Measurements from ENCODE around the gene MACROD2.

The MACROD2 gene

DNA sequence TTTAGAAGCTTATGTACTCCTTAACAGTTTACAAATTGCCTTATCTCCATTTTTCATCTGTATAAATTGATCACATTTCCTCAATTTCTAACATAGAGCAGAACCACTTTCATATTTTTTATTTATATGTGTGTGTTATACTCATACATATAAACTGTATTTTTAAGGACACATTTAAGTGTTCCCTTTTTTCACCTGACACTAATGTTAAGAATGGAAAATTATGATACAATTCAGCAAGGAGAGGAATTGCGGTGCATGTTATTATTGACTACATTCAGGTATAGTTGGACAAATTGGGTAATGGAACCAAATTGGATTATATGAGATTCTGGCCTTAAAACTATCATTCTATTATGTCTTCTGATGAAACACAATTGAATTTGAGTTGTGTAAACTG, 821.2 kb downstream of the MACROD2 start (continued):
- TF ChIP-seq ZFP37 (tag by site-specific recombination; IDR thresholded peaks at IDR 0.05) (no peak), RBAK (tag by site-specific recombination; IDR thresholded peaks at IDR 0.05) (no peak), ZNF621 (tag by site-specific recombination; IDR thresholded peaks at IDR 0.05) (no peak), ZNF223 (tag by site-specific recombination; IDR thresholded peaks at IDR 0.05) (no peak)
- TF ChIP-seq, protein P1, sequence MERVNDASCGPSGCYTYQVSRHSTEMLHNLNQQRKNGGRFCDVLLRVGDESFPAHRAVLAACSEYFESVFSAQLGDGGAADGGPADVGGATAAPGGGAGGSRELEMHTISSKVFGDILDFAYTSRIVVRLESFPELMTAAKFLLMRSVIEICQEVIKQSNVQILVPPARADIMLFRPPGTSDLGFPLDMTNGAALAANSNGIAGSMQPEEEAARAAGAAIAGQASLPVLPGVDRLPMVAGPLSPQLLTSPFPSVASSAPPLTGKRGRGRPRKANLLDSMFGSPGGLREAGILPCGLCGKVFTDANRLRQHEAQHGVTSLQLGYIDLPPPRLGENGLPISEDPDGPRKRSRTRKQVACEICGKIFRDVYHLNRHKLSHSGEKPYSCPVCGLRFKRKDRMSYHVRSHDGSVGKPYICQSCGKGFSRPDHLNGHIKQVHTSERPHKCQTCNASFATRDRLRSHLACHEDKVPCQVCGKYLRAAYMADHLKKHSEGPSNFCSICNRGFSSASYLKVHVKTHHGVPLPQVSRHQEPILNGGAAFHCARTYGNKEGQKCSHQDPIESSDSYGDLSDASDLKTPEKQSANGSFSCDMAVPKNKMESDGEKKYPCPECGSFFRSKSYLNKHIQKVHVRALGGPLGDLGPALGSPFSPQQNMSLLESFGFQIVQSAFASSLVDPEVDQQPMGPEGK (tag by site-specific recombination; IDR thresholded peaks at IDR 0.05): no peak

DNA sequence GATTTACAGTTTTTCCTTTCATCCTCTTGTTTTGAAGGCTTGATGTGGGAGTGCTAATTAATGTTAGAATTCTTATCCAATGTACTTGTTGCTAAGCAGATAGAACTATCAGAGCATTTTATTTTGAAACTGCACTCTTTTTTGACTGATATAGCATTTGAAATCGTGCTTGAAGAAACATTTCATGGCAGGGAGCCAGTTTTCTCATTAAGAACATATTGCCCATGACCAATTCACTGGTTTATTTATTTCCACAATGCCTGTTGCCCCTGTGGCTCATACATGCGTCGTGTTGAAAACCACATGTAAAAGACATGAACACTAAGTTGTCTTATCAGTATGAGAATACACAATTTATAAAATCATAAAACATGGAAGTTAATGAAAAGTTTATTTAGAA, 821.8 kb downstream of the MACROD2 start:
- POLR2A ChIA-PET: no interaction called here
- no peak overlapping the region for H3K27ac ChIP-seq (ENCODE audit: extremely low read depth, low read depth, low read length)
- CTCF ChIA-PET: interaction anchor here (0.6 to 0.7 kb wide), 2 partner anchors 48 to 56 kb away, joined by 3 to 4 read pairs; no protein-coding TSS in a partner anchor
- TF ChIP-seq, protein P2, sequence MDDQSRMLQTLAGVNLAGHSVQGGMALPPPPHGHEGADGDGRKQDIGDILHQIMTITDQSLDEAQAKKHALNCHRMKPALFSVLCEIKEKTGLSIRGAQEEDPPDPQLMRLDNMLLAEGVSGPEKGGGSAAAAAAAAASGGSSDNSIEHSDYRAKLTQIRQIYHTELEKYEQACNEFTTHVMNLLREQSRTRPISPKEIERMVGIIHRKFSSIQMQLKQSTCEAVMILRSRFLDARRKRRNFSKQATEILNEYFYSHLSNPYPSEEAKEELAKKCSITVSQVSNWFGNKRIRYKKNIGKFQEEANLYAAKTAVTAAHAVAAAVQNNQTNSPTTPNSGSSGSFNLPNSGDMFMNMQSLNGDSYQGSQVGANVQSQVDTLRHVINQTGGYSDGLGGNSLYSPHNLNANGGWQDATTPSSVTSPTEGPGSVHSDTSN (CRISPR knock-in tag; IDR thresholded peaks at IDR 0.05): no peak
- TF ChIP-seq GLIS2 (tag by site-specific recombination; IDR thresholded peaks at IDR 0.05) (no peak), KLF9 (tag by site-specific recombination; IDR thresholded peaks at IDR 0.05; ENCODE audit: low read depth) (no peak), KLF10 (tag by site-specific recombination; IDR thresholded peaks at IDR 0.05) (no peak), ZNF10 (tag by site-specific recombination; IDR thresholded peaks at IDR 0.05) (no peak), ZNF76 (tag by site-specific recombination; IDR thresholded peaks at IDR 0.05; ENCODE audit: borderline replicate concordance, low read depth) (no peak), ZBTB17 (tag by site-specific recombination; IDR thresholded peaks at IDR 0.05) (no peak), ZNF114 (tag by site-specific recombination; IDR thresholded peaks at IDR 0.05) (no peak), ZNF707 (tag by site-specific recombination; IDR thresholded peaks at IDR 0.05) (no peak), GLI4 (tag by site-specific recombination; IDR thresholded peaks at IDR 0.05) (no peak)
- TF ChIP-seq, protein P3, sequence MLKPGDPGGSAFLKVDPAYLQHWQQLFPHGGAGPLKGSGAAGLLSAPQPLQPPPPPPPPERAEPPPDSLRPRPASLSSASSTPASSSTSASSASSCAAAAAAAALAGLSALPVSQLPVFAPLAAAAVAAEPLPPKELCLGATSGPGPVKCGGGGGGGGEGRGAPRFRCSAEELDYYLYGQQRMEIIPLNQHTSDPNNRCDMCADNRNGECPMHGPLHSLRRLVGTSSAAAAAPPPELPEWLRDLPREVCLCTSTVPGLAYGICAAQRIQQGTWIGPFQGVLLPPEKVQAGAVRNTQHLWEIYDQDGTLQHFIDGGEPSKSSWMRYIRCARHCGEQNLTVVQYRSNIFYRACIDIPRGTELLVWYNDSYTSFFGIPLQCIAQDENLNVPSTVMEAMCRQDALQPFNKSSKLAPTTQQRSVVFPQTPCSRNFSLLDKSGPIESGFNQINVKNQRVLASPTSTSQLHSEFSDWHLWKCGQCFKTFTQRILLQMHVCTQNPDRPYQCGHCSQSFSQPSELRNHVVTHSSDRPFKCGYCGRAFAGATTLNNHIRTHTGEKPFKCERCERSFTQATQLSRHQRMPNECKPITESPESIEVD (tag by site-specific recombination; IDR thresholded peaks at IDR 0.05): no peak
- TF ChIP-seq, protein P4, sequence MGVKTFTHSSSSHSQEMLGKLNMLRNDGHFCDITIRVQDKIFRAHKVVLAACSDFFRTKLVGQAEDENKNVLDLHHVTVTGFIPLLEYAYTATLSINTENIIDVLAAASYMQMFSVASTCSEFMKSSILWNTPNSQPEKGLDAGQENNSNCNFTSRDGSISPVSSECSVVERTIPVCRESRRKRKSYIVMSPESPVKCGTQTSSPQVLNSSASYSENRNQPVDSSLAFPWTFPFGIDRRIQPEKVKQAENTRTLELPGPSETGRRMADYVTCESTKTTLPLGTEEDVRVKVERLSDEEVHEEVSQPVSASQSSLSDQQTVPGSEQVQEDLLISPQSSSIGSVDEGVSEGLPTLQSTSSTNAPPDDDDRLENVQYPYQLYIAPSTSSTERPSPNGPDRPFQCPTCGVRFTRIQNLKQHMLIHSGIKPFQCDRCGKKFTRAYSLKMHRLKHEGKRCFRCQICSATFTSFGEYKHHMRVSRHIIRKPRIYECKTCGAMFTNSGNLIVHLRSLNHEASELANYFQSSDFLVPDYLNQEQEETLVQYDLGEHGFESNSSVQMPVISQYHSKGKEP (tag by site-specific recombination; IDR thresholded peaks at IDR 0.05): no peak
- TF ChIP-seq, protein P5, sequence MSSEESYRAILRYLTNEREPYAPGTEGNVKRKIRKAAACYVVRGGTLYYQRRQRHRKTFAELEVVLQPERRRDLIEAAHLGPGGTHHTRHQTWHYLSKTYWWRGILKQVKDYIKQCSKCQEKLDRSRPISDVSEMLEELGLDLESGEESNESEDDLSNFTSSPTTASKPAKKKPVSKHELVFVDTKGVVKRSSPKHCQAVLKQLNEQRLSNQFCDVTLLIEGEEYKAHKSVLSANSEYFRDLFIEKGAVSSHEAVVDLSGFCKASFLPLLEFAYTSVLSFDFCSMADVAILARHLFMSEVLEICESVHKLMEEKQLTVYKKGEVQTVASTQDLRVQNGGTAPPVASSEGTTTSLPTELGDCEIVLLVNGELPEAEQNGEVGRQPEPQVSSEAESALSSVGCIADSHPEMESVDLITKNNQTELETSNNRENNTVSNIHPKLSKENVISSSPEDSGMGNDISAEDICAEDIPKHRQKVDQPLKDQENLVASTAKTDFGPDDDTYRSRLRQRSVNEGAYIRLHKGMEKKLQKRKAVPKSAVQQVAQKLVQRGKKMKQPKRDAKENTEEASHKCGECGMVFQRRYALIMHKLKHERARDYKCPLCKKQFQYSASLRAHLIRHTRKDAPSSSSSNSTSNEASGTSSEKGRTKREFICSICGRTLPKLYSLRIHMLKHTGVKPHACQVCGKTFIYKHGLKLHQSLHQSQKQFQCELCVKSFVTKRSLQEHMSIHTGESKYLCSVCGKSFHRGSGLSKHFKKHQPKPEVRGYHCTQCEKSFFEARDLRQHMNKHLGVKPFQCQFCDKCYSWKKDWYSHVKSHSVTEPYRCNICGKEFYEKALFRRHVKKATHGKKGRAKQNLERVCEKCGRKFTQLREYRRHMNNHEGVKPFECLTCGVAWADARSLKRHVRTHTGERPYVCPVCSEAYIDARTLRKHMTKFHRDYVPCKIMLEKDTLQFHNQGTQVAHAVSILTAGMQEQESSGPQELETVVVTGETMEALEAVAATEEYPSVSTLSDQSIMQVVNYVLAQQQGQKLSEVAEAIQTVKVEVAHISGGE (tag by site-specific recombination; conservative IDR thresholded peaks at IDR 0.05; ENCODE audit: low read depth): no peak
- TF ChIP-seq, protein P6, sequence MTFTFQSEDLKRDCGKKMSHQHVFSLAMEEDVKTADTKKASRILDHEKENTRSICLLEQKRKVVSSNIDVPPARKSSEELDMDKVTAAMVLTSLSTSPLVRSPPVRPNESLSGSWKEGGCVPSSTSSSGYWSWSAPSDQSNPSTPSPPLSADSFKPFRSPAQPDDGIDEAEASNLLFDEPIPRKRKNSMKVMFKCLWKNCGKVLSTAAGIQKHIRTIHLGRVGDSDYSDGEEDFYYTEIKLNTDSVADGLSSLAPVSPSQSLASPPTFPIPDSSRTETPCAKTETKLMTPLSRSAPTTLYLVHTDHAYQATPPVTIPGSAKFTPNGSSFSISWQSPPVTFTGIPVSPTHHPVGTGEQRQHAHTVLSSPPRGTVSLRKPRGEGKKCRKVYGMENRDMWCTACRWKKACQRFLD (tag by site-specific recombination; IDR thresholded peaks at IDR 0.05): no peak
- TF ChIP-seq, protein P7, sequence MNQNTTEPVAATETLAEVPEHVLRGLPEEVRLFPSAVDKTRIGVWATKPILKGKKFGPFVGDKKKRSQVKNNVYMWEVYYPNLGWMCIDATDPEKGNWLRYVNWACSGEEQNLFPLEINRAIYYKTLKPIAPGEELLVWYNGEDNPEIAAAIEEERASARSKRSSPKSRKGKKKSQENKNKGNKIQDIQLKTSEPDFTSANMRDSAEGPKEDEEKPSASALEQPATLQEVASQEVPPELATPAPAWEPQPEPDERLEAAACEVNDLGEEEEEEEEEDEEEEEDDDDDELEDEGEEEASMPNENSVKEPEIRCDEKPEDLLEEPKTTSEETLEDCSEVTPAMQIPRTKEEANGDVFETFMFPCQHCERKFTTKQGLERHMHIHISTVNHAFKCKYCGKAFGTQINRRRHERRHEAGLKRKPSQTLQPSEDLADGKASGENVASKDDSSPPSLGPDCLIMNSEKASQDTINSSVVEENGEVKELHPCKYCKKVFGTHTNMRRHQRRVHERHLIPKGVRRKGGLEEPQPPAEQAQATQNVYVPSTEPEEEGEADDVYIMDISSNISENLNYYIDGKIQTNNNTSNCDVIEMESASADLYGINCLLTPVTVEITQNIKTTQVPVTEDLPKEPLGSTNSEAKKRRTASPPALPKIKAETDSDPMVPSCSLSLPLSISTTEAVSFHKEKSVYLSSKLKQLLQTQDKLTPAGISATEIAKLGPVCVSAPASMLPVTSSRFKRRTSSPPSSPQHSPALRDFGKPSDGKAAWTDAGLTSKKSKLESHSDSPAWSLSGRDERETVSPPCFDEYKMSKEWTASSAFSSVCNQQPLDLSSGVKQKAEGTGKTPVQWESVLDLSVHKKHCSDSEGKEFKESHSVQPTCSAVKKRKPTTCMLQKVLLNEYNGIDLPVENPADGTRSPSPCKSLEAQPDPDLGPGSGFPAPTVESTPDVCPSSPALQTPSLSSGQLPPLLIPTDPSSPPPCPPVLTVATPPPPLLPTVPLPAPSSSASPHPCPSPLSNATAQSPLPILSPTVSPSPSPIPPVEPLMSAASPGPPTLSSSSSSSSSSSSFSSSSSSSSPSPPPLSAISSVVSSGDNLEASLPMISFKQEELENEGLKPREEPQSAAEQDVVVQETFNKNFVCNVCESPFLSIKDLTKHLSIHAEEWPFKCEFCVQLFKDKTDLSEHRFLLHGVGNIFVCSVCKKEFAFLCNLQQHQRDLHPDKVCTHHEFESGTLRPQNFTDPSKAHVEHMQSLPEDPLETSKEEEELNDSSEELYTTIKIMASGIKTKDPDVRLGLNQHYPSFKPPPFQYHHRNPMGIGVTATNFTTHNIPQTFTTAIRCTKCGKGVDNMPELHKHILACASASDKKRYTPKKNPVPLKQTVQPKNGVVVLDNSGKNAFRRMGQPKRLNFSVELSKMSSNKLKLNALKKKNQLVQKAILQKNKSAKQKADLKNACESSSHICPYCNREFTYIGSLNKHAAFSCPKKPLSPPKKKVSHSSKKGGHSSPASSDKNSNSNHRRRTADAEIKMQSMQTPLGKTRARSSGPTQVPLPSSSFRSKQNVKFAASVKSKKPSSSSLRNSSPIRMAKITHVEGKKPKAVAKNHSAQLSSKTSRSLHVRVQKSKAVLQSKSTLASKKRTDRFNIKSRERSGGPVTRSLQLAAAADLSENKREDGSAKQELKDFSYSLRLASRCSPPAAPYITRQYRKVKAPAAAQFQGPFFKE (tag by site-specific recombination; IDR thresholded peaks at IDR 0.05; ENCODE audit: borderline replicate concordance): no peak

More for the DNA sequence above, 821.8 kb downstream of the MACROD2 start:
- Histone ChIP-seq H3K4me1 (ENCODE audit: control insufficient read depth, insufficient read depth, low read length) (no peaks in the 10 kb centered on the region), H3K36me3 (ENCODE audit: control insufficient read depth in 2 of 2, insufficient read depth in 1 of 2, low read length in 2 of 2) (no peaks in the 10 kb centered on the region), H3K9me3 (ENCODE audit: control insufficient read depth, insufficient read depth, low read depth, low read length) (no peaks in the 10 kb centered on the region), H3K4me3 (ENCODE audit: low read depth, low read length) (no peak overlapping the region)
